ENCODE measurements around the gene PSMB2. TPM values are rescaled to one million over a fixed set of nuclear protein-coding genes. Genes with fewer than 3 reads are reported as not detected.

PSMB2 gene
- total and polyA plus RNA-seq, 10 of the 15 experiments (the other 5 are each of a cell fraction or from before 2014, with no cell fraction given), result 71.7 to 299 (median 145) TPM

DNA sequence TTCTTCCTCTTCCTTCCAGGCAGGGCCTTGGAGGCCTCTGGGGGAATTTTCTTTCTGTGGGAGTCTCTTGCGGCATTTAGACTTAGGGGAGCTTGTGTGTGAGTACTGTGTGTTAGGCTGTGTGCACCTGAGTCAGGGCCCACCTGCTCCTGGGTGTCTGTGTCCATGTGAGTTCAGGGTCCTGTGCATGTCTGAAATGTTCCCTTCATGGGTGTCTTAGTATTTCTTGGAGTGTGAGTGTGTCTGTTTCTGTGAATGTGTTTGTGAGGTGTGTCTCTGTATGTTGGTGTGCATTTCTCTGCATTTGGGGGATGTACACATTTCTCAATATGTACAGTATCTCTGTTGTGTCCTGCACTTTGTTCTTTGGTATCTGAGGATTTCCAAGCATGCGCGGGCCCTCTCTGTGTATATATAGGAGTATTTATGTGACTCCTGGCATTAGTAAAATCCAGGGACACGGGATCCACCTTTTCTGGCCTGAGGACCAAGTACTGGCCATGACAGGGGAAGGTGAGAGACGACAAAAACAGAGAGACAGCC lies 65.8 kb downstream of the PSMB2 start (continued):
- TF ChIP-seq, protein P1, sequence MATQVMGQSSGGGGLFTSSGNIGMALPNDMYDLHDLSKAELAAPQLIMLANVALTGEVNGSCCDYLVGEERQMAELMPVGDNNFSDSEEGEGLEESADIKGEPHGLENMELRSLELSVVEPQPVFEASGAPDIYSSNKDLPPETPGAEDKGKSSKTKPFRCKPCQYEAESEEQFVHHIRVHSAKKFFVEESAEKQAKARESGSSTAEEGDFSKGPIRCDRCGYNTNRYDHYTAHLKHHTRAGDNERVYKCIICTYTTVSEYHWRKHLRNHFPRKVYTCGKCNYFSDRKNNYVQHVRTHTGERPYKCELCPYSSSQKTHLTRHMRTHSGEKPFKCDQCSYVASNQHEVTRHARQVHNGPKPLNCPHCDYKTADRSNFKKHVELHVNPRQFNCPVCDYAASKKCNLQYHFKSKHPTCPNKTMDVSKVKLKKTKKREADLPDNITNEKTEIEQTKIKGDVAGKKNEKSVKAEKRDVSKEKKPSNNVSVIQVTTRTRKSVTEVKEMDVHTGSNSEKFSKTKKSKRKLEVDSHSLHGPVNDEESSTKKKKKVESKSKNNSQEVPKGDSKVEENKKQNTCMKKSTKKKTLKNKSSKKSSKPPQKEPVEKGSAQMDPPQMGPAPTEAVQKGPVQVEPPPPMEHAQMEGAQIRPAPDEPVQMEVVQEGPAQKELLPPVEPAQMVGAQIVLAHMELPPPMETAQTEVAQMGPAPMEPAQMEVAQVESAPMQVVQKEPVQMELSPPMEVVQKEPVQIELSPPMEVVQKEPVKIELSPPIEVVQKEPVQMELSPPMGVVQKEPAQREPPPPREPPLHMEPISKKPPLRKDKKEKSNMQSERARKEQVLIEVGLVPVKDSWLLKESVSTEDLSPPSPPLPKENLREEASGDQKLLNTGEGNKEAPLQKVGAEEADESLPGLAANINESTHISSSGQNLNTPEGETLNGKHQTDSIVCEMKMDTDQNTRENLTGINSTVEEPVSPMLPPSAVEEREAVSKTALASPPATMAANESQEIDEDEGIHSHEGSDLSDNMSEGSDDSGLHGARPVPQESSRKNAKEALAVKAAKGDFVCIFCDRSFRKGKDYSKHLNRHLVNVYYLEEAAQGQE (IDR thresholded peaks at IDR 0.05; ENCODE audit: low read depth, low read length), result no peak
- TF ChIP-seq, protein P2, sequence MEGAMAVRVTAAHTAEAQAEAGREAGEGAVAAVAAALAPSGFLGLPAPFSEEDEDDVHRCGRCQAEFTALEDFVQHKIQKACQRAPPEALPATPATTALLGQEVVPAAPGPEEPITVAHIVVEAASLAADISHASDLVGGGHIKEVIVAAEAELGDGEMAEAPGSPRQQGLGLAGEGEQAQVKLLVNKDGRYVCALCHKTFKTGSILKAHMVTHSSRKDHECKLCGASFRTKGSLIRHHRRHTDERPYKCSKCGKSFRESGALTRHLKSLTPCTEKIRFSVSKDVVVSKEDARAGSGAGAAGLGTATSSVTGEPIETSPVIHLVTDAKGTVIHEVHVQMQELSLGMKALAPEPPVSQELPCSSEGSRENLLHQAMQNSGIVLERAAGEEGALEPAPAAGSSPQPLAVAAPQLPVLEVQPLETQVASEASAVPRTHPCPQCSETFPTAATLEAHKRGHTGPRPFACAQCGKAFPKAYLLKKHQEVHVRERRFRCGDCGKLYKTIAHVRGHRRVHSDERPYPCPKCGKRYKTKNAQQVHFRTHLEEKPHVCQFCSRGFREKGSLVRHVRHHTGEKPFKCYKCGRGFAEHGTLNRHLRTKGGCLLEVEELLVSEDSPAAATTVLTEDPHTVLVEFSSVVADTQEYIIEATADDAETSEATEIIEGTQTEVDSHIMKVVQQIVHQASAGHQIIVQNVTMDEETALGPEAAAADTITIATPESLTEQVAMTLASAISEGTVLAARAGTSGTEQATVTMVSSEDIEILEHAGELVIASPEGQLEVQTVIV (IDR thresholded peaks at IDR 0.05; ENCODE audit: borderline replicate concordance, partially characterized antibody), result no peak

DNA sequence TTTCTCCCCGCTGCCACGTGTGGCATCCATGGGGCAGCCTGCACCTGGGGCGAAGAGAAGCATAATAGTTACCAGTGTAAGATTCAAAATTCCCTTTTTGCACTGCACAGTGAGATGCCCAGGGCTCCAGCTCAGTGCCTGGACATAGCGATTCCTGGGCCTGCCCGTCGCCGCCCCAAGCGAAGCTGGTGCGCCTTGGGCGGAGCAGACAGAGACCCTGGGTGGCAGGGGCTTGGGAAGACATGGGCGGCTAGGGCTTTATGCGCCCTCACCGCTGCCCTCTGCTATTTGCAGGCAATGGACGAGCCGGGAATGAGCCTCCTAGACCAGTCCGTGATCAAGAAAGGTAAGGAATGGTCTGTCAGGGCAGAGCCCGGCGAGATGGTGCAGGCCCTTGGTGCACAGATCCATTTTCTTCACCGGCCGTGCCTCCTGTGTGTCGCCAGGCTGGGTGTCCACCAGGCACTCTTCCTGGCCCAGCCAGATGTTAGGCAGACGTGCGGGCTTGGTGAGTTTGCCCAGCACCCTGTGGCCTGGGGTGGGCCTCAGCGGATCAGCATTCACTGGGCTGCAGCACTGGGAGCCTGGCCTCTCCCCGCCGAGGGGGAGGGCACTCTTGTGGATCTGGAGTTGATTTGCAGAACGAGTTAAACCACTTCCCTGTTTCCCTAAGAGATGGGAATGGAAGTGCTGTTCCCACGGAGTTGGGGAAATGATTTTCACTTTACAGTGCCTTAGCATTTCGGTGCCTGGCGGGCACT lies 66.5 kb downstream of the PSMB2 start:
- Histone ChIP-seq H2AFZ (ENCODE audit: control insufficient read depth, low read depth, low read length) (no peak overlapping the region), H3K27ac (ENCODE audit: control insufficient read depth, insufficient read depth) (no peak overlapping the region), H4K20me1 (ENCODE audit: control insufficient read depth, insufficient read depth) (no peaks in the 10 kb centered on the region), H3K27me3 (replicated peaks in 1 of 2; ENCODE audit: control insufficient read depth in 2 of 2, insufficient read depth in 2 of 2, low read length in 1 of 2) (peaks cover 0 to 2% of the 10 kb centered on the region in 2 experiments; a peak in 2 of 4 replicates), H3K9ac (ENCODE audit: control insufficient read depth, insufficient read depth, low read length) (no peak overlapping the region), H3K36me3 (ENCODE audit: control insufficient read depth in 2 of 2, insufficient read depth in 2 of 2, low read length in 1 of 2) (no peaks in the 10 kb centered on the region), H3K79me2 (ENCODE audit: control insufficient read depth, insufficient read depth, low read length) (no peaks in the 10 kb centered on the region; the same call in 1 of the 2 replicates), H3K9me3 (replicated peaks; ENCODE audit: control insufficient read depth, insufficient read depth, low read length) (no peaks in the 10 kb centered on the region), H3K4me3 (no peak overlapping the region), H3K4me1 (ENCODE audit: control insufficient read depth, insufficient read depth, low read length) (peaks cover 16% of the 10 kb centered on the region), H3K4me2 (ENCODE audit: control insufficient read depth, insufficient read depth) (no peak overlapping the region)
- WGBS (ENCODE audit: insufficient coverage, insufficient replicate concordance, low lambda C conversion rate, missing lambda C conversion rate), result 94% methylated on average over 30 of the region's 30 CpGs
- ChIA-PET POLR2A (no interaction called here), CTCF (interaction anchor here (1.0 kb wide), 1 partner anchor 141 kb away, joined by 3 read pairs; no protein-coding TSS in a partner anchor), RAD21 (ENCODE audit: unreplicated experiment) (no interaction called here), SMC1A (ENCODE audit: uncharacterized antibody, unreplicated experiment) (no interaction called here)
- no peak for FAIRE-seq
- in situ Hi-C loops (cut with MboI) (no loop called here), intact Hi-C loops (cut with micrococcal nuclease; ENCODE audit: unreplicated experiment) (no loop called here)
- DNase-seq (ENCODE audit: low read depth, low spot score), result no peak
- ATAC-seq, result no peak
- BruUV-seq (replicated peaks), result no TSS peak
- no peak for TF ChIP-seq HDGF (IDR thresholded peaks at IDR 0.05)
- TF ChIP-seq SP1 (IDR thresholded peaks at IDR 0.05; ENCODE audit: low read depth, low read length), result no peak
- TF ChIP-seq NFIC (IDR thresholded peaks at IDR 0.05; ENCODE audit: low read depth, low read length), result no peak
- TF ChIP-seq ZNF24 (IDR thresholded peaks at IDR 0.05), result no peak
- TF ChIP-seq CBX5 (IDR thresholded peaks at IDR 0.05; ENCODE audit: low read depth), result no peak
- no peak for TF ChIP-seq PML (IDR thresholded peaks at IDR 0.05; ENCODE audit: low read length)
- no peak for TF ChIP-seq IKZF2 (IDR thresholded peaks at IDR 0.05)
- no peak for TF ChIP-seq RCOR1 (conservative IDR thresholded peaks at IDR 0.05; ENCODE audit: low read depth, low read length)
- TF ChIP-seq BACH1 (IDR thresholded peaks at IDR 0.05; ENCODE audit: borderline replicate concordance), result no peak
- TF ChIP-seq GABPA (IDR thresholded peaks at IDR 0.05; ENCODE audit: low read depth), result no peak
- TF ChIP-seq, protein P3, sequence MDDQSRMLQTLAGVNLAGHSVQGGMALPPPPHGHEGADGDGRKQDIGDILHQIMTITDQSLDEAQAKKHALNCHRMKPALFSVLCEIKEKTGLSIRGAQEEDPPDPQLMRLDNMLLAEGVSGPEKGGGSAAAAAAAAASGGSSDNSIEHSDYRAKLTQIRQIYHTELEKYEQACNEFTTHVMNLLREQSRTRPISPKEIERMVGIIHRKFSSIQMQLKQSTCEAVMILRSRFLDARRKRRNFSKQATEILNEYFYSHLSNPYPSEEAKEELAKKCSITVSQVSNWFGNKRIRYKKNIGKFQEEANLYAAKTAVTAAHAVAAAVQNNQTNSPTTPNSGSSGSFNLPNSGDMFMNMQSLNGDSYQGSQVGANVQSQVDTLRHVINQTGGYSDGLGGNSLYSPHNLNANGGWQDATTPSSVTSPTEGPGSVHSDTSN (IDR thresholded peaks at IDR 0.05; ENCODE audit: insufficient replicate concordance, low read depth, low read length), result no peak
- TF ChIP-seq TCF7 (IDR thresholded peaks at IDR 0.05; ENCODE audit: borderline replicate concordance), result no peak
